Mucosa of gallbladder (tissue), 1 donor: ENCODE measurements around the gene SPSB4. TPM values are rescaled to one million over a fixed set of nuclear protein-coding genes. Genes with fewer than 3 reads are reported as not detected.

Experiments
- DNase-seq: peaks from one replicate; pipeline ENCODE4 v3.0.0-alpha.2; 2020; ENCODE audit warnings: low spot score
- total RNA-seq: library from RNA; stranded (reverse); gene quantifications from one replicate; pipeline ENCODE4 v1.2.1, GENCODE V29; 2021
- donor health status: DM: no; HTN: no; CAD: no.

SPSB4 gene
- total RNA-seq, 1 donor from 2014 or later, result 0.29 TPM

GRCh38 chr3:141055136-141055535 lies 4.0 kb downstream of the SPSB4 start:
- no peak for DNase-seq

GRCh38 chr3:141055536-141056445 lies 4.6 kb downstream of the SPSB4 start:
- no peak for DNase-seq

GRCh38 chr3:141056751-141057171 lies 5.6 kb downstream of the SPSB4 start:
- no peak for DNase-seq

- no peak for DNase-seq
Observed at GRCh38 chr3:141057436-141057835, 6.3 kb downstream of the SPSB4 start.

GRCh38 chr3:141057946-141058800 lies 7.0 kb downstream of the SPSB4 start:
- no peak for DNase-seq

GRCh38 chr3:141058996-141059395 lies 7.8 kb downstream of the SPSB4 start:
- no peak for DNase-seq

GRCh38 chr3:141059816-141060215 lies 8.7 kb downstream of the SPSB4 start:
- DNase-seq, result no peak

- no peak for DNase-seq
Observed at GRCh38 chr3:141060327-141060726, 9.2 kb downstream of the SPSB4 start.

GRCh38 chr3:141063831-141064230 lies 12.7 kb downstream of the SPSB4 start:
- DNase-seq, result no peak

GRCh38 chr3:141064255-141064926 lies 13.2 kb downstream of the SPSB4 start:
- DNase-seq, result no peak

GRCh38 chr3:141065258-141065657 lies 14.1 kb downstream of the SPSB4 start:
- no peak for DNase-seq

- DNase-seq, result no peak
Observed at GRCh38 chr3:141065841-141066805, 15.0 kb downstream of the SPSB4 start.

GRCh38 chr3:141067206-141067974 lies 16.2 kb downstream of the SPSB4 start:
- DNase-seq, result no peak

GRCh38 chr3:141070229-141070628 lies 19.1 kb downstream of the SPSB4 start:
- DNase-seq, result no peak

GRCh38 chr3:141070727-141071357 lies 19.7 kb downstream of the SPSB4 start:
- no peak for DNase-seq

GRCh38 chr3:141071681-141072260 lies 20.6 kb downstream of the SPSB4 start:
- DNase-seq, result no peak

- DNase-seq, result no peak
Observed at GRCh38 chr3:141072950-141073349, 21.8 kb downstream of the SPSB4 start.

- no peak for DNase-seq
Observed at GRCh38 chr3:141073580-141073979, 22.4 kb downstream of the SPSB4 start.

GRCh38 chr3:141074529-141074928 lies 23.4 kb downstream of the SPSB4 start:
- no peak for DNase-seq
